Bone marrow (tissue), 2 donors: ENCODE data around the gene SLC7A10.

Experiments used
- DNase-seq, 2 donors: peaks; one replicate each; lab custom pipeline; 2025; lab: John Stamatoyannopoulos, UW

Gene SLC7A10

GRCh38 chr19:33225458-33225926 lies at the start of gene SLC7A10:
TSS of gene SLC7A10 (minus strand) at chr19:33225850. CDS start at chr19:33225703, 147 bp downstream.
- DNase-seq, result no peak

GRCh38 chr19:33274663-33275558 lies 49.3 kb upstream of the SLC7A10 start:
- no peak for DNase-seq

- DNase-seq, result peak; percentile 51 to 83
These were observed 48.4 kb upstream of the SLC7A10 start for GRCh38 chr19:33273881-33274662.

GRCh38 chr19:33273065-33273736 lies 47.6 kb upstream of the SLC7A10 start:
- DNase-seq, result no peak

- no peak for DNase-seq
These were observed 45.8 kb upstream of the SLC7A10 start for GRCh38 chr19:33271246-33272021.

- DNase-seq, result no peak
These were observed 45.1 kb upstream of the SLC7A10 start for GRCh38 chr19:33270769-33271168.

- no peak for DNase-seq
These were observed 43.4 kb upstream of the SLC7A10 start for GRCh38 chr19:33269016-33269415.

GRCh38 chr19:33268162-33268991 lies 42.7 kb upstream of the SLC7A10 start:
- peak in 1 of 2 donors; percentile 49 for DNase-seq

- no peak for DNase-seq
These were observed 42.1 kb upstream of the SLC7A10 start for GRCh38 chr19:33267706-33268105.

- DNase-seq, result no peak
These were observed 41.4 kb upstream of the SLC7A10 start for GRCh38 chr19:33266974-33267484.

GRCh38 chr19:33264881-33265445 lies 39.3 kb upstream of the SLC7A10 start:
- DNase-seq, result no peak

GRCh38 chr19:33263325-33264023 lies 37.8 kb upstream of the SLC7A10 start:
- no peak for DNase-seq

- DNase-seq, result no peak
These were observed 36.0 kb upstream of the SLC7A10 start for GRCh38 chr19:33261511-33262189.

GRCh38 chr19:33260628-33261418 lies 35.2 kb upstream of the SLC7A10 start:
- DNase-seq, result peak; percentile 38 to 83

- no peak for DNase-seq
These were observed 33.9 kb upstream of the SLC7A10 start for GRCh38 chr19:33259539-33259938.

- DNase-seq, result no peak
These were observed 32.2 kb upstream of the SLC7A10 start for GRCh38 chr19:33257828-33258227.

GRCh38 chr19:33256261-33256660 lies 30.6 kb upstream of the SLC7A10 start:
- no peak for DNase-seq

GRCh38 chr19:33255781-33256180 lies 30.1 kb upstream of the SLC7A10 start:
- no peak for DNase-seq
